ENCODE data around the gene EFTUD2. TPM values are rescaled to one million over a fixed set of nuclear protein-coding genes. Genes with fewer than 3 reads are reported as not detected.

EFTUD2 gene
- total RNA-seq, 6 donors from 2014 or later: 66.6 to 146 (median 75.6) TPM

GRCh38 chr17:44801880-44802279 is 97.4 kb downstream of the EFTUD2 start:
- Histone ChIP-seq H3K9me3 (no peaks in the 10 kb centered on the region), H3K27ac (no peak overlapping the region), H3K4me3 (no peak overlapping the region), H3K27me3 (no peaks in the 10 kb centered on the region), H3K36me3 (no peaks in the 10 kb centered on the region), H3K4me1 (no peaks in the 10 kb centered on the region)
- WGBS, 2 donors: 90 to 96% methylated on average over 5 of the region's 5 CpGs
- no peak for DNase-seq
- TF ChIP-seq EP300 (IDR thresholded peaks at IDR 0.05): no peak
- no peak for TF ChIP-seq POLR2A (IDR thresholded peaks at IDR 0.05)
- no peak for TF ChIP-seq POLR2AphosphoS5 (IDR thresholded peaks at IDR 0.05)
- no peak for TF ChIP-seq CTCF (IDR thresholded peaks at IDR 0.05)
- ATAC-seq (ENCODE audit: low FRiP score in 2 of 2): no peak

Small RNA genes within 50 kb of the gene (small RNA-seq; reads per million reads assigned to genes)
- 0 reads per million in 4 donors for gene CCDC103
- 0 to 0.20 (median 0) reads per million in 4 donors for gene MIR6783
- 0 reads per million in 4 donors for gene RN7SL405P

Other genes starting within 250 kb of the EFTUD2 start
- gene MEIOC, start 243.0 kb downstream of the EFTUD2 start, total RNA-seq: under 1 TPM in 1 of 6 donors, not detected in 5; 0.17 TPM
- gene CCDC43, start 209.7 kb downstream of the EFTUD2 start, total RNA-seq: 10 to 100 TPM; 11.5 to 26.2 (median 17.0) TPM
- 1 to 10 TPM; 2.0 to 8.4 (median 4.5) TPM for gene DBF4B, start 190.8 kb downstream of the EFTUD2 start, total RNA-seq
- 1 to 10 TPM in 1 of 6 donors, under 1 TPM in 4, not detected in 1; 0.15 to 1.0 (median 0.20) TPM for gene ADAM11, start 140.5 kb downstream of the EFTUD2 start, total RNA-seq
- 10 to 100 TPM in 2 of 6 donors, 1 to 10 TPM in 4; 4.2 to 14.8 (median 8.6) TPM for gene GJC1, start 69.2 kb downstream of the EFTUD2 start, total RNA-seq
- gene HIGD1B, start 51.6 kb downstream of the EFTUD2 start, total RNA-seq: 10 to 100 TPM in 3 of 6 donors, 1 to 10 TPM in 2, not detected in 1; 1.9 to 33.3 (median 15.9) TPM
- gene GFAP, start 16.1 kb upstream of the EFTUD2 start, total RNA-seq: not detected
- gene KIF18B, start 48.3 kb upstream of the EFTUD2 start, total RNA-seq: 1 to 10 TPM in 4 of 6 donors, under 1 TPM in 2; 0.49 to 2.9 (median 1.3) TPM
- gene C1QL1, start 68.9 kb upstream of the EFTUD2 start, total RNA-seq: under 1 TPM in 1 of 6 donors, not detected in 5; 0.44 TPM
- 10 to 100 TPM; 16.0 to 29.3 (median 22.2) TPM for gene DCAKD, start 152.2 kb upstream of the EFTUD2 start, total RNA-seq
- gene NMT1, start 161.9 kb upstream of the EFTUD2 start, total RNA-seq: 100 to 1,000 TPM in 3 of 6 donors, 10 to 100 TPM in 3; 55.1 to 132 (median 92.3) TPM
- gene PLCD3, start 233.1 kb upstream of the EFTUD2 start, total RNA-seq: 10 to 100 TPM; 24.2 to 65.6 (median 50.6) TPM
- 10 to 100 TPM in 5 of 6 donors, 1 to 10 TPM in 1; 9.7 to 68.1 (median 23.4) TPM for gene ACBD4, start 236.2 kb upstream of the EFTUD2 start, total RNA-seq
- gene HEXIM1, start 249.0 kb upstream of the EFTUD2 start, total RNA-seq: 10 to 100 TPM; 19.9 to 43.8 (median 32.3) TPM

Measured in upper lobe of left lung (tissue), 6 donors.